GM18511 (cell line): ENCODE results near the gene HMX3.

Experiments
- ATAC-seq: cut with Tn5 transposase; IDR thresholded peaks from one replicate; pipeline ENCODE4 v1.9.1; 2021; ENCODE audit warnings: mild to moderate bottlenecking, moderate library complexity; ENCODE audit not compliant: unreplicated experiment

Gene HMX3

DNA sequence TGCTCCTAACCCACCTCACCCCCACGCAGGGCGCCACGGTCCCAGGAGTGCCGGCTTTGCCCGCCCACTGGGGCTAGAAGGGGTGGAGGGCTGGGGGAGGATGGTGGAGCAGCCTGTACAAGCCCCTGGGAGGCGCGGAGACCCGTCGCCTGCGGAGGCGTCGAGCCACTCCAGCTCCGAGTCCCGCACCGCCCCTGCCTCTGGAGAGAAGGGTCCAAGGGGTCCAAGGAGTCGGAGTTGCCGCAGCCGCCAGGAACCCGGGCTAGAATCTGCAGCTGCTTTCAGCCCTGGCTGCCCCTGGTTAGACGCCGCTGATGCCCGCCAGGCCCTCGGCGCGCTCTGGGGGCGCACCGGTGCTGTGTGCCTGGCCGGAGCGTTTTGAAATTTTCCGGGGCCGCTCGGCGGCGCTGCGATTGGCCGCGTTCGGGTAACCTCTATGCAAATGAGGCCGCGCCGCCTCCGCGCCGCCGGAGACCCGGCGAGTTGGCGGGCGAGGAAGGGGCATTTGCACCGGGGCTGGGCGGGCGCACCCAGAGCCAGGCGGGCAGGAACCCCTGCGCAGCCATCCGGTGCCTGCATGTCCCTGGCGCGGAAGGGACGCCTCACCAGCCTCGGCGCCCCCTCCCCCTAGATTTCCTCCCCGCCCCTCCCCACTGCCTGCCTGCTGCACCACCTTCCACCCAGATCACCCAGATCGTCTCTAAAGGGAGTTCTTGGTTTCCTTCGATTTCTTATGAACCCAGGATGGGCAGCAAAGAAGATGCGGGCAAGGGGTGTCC is 12.1 kb downstream of the HMX3 start, which contains the start of gene HMX2:
Gene HMX2 (plus strand): TSS at position 502 of the 779 bp plus-strand sequence. CDS start 243 bp downstream, at position 745.
- ATAC-seq, result no peak

GRCh38 chr10:123148414-123149161 is 12.8 kb downstream of the HMX3 start:
- ATAC-seq, result no peak

DNA sequence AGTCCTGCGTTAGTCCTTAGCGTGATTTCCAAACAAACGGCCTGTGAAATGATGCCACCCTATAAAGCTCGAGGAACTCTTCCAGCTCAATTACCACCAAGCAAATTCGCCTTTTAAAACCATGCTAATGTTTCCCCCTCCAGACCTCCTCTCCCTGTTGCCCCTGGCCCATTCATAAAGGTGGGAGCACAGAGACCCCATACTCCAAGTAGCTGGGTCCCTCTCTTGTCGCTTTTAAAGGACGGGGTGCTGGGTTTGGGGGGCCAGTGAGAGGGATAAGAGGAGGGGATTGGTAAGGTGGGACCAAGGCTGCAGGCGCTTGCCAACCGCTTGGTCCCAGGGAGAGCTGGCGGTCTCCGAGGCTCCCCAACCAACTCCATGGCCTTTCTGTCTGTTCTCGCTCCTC is 13.4 kb downstream of the HMX3 start:
- ATAC-seq, result no peak

DNA sequence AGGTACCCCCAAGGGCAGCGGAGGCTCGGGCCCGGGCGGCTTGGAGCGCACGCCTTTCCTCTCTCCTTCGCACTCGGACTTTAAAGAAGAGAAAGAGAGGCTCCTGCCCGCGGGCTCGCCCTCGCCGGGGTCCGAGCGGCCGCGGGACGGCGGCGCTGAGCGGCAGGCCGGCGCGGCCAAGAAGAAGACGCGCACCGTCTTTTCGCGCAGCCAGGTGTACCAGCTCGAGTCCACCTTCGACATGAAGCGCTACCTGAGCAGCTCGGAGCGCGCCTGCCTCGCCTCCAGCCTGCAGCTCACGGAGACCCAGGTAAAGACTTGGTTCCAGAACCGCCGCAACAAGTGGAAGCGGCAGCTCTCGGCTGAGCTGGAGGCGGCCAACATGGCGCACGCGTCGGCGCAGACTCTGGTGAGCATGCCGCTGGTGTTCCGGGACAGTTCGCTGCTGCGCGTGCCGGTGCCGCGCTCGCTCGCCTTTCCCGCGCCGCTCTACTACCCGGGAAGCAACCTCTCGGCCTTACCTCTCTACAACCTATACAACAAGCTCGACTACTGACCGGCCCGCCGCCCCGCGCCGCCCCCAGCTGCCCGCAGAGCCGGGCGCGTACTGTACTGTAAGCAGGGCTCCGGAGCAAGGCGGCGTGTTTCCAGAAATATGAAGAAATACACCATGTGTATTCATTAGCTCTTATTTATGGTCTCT is 13.9 kb downstream of the HMX3 start:
- no peak for ATAC-seq

DNA sequence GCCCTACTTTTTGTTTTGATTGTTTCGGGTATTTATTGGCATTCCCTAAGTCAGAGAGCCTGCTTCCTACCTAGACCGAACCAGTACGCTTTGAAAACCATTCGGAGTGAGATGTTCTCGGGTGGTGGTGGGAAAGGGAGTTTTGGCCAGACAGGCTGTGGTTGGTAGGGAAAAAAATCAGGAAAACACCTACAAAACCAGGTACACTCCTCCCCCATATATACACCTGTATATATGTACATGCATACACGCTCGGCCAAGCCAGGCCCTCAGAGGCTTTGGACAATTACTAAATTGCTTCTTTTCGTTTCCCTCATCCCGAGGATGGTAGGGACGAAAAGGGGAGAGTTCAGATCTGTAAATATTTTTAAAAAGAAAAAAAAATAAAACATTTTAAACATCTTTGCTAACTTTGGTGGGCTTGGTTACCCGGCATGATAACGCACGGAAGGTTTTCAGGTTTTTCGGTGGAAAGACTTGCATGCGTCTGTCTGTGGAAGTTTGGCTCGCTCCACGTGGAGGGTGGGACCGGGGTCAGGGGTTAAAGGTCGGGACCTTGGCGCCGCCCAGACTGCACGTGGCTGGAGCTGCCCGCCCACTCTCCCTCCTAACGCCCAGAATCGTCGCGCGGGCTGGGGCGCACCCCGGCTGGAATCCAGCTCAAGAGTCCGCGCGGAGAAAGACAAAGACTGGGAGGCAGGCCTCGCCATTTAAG is 14.7 kb downstream of the HMX3 start:
- ATAC-seq, result no peak

DNA sequence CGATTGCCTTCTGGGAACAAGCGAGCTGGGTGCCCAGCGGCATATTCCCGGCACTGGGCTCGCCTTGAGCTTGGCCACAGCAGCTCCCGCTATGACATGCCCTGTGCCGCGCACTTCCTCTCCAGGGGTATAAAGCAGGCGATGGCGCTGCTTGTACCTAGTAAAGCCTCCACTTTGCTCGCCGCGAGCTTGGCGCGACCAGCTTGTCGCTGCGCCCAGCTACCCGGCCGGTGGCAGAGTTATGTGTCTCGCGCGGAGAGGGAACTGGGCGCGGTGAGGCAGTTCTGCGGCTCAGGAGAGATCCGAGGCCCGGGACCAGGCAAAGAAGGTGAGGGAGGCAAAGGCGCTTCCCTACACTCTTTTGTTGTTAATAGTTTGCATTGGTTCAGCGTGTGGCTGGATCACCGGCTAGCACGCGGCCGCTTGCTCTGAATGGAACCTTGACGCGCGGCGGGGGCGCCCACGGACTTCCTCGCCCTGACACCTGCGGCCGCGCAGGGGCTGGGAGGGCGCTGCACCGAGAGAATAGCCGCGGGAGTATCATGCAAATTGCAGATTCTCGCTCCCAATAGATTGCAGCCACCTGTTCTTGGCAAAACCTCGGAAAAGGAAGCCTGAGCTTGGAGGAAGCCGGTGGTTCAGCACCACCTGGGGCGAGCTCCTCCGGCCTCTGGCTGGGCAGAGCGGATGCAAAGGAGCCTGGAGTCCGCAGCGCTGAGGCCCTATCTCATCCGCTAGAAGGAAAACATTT is 15.4 kb downstream of the HMX3 start:
- ATAC-seq, result no peak

GRCh38 chr10:123151737-123152135 is 16.0 kb downstream of the HMX3 start:
- ATAC-seq, result no peak

GRCh38 chr10:123153486-123154091 is 17.8 kb downstream of the HMX3 start:
- ATAC-seq, result no peak

GRCh38 chr10:123154092-123154710 is 18.4 kb downstream of the HMX3 start, which contains the start of gene BUB3:
Gene BUB3 (plus strand): TSS chr10:123154402. CDS start chr10:123154918, 516 bp downstream.
- peak; percentile 94 for ATAC-seq

- ATAC-seq, result peak; percentile 63
Measured at GRCh38 chr10:123154711-123155505, 19.1 kb downstream of the HMX3 start.

DNA sequence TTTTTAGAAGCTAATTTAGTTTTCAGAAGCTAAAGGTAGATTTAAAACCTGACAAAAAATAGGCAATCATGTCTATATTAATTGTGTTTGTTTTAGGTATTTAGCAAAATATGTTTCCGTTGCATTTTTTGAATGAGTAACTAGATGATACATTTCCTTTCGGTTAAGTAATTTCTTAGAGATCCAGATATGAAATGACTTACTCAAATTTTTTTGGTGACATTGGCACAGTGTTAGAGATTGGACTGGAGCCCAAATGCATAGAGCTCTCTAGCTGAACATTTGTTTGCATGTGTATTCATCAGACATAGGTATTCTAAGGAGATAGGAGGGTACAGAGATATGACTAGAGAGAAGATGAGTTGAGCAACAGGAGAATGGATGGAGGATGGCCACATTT is 20.3 kb downstream of the HMX3 start:
- ATAC-seq, result no peak

- ATAC-seq, result no peak
Measured at GRCh38 chr10:123157210-123157609, 21.4 kb downstream of the HMX3 start.

GRCh38 chr10:123158682-123159081 is 22.9 kb downstream of the HMX3 start:
- ATAC-seq, result no peak

DNA sequence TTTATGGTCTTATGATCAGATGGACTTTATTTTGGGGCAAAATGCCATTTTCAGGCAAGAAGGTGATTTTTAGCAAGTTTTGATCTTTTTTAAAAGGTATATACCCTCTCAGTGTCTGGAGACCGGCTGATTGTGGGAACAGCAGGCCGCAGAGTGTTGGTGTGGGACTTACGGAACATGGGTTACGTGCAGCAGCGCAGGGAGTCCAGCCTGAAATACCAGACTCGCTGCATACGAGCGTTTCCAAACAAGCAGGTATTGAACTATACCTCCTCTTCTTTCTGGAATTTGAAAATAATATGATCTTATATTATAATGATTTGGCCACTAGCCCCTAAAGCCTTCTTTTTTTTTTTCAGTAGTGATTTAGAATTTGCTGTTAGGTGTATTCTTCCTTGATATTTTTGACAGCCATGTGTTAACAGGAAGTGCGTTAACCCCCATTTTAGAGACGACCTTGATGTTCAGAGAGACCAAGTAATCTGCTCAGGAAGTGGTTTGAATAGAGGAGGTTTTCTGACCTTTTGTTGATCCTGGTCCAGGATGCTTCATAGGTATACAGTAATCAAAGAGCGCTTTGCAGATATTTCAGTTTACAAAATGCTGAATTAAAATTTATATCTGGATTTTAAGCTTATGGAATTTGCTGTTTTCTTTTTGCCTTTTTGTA is 24.7 kb downstream of the HMX3 start:
- no peak for ATAC-seq

DNA sequence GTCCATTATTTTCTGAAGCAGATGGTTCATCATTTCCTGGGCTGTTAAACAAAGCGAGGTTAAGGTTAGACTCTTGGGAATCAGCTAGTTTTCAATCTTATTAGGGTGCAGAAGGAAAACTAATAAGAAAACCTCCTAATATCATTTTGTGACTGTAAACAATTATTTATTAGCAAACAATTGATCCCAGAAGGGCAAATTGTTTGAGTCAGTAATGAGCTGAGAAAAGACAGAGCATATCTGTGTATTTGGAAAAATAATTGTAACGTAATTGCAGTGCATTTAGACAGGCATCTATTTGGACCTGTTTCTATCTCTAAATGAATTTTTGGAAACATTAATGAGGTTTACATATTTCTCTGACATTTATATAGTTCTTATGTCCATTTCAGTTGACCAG is 28.5 kb downstream of the HMX3 start:
- ATAC-seq, result no peak

DNA sequence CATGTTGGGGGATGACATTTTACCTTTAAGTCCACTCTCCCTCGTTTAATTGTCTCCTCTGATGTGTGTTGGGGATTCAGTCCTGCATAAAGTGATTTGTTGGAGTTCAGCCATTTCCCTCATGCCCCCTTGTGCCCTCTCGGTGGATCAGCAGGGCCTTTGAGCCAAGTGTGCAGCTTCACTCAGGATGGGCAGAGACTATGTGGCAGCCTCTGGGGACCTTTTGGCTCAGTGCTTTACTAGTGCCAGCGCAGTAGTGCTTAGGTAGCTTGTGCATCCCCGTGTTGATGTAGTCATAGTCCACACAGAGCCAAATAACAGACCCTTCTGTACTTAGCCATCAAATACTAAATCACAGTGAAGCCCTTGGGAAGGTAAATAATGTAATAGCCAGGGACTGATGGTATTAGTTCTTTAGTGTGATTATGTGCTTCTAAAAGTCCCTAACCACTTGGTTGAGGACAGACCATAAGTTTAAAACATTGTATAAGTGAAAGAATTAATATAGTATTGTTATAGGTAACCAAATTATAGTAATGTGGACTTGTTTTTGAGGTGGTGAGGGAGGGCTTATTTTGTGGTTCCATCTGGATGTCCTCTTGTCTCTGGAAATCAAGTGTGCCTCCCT is 29.8 kb downstream of the HMX3 start:
- no peak for ATAC-seq

DNA sequence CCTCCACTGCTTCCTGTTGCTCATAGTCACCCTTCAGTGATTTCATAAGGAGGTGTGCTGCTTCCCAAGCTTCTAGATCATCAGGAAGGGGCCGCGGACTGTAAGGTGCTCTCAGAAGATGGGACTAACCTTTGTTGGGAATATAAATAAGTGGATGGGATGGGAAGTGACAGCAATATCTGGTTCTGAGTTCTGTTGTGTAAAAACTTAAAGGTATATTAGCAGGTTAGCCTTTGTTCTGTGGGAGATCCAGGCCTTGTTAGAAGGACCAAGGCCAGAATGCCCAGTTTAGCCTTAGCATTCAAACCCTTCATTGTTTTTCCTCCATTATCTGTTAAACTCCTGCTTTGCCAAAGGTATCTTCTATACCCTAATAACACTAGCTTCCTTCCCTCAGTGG is 30.8 kb downstream of the HMX3 start:
- no peak for ATAC-seq
